Spinal cord (tissue), 10 donors: ENCODE results near the gene EVA1A. TPM values are rescaled to one million over a fixed set of nuclear protein-coding genes. Genes with fewer than 3 reads are reported as not detected.

Source experiments
- DNase-seq, 6 donors: peaks; one replicate each; pipeline versions ENCODE4 v3.0.0 to v3.0.0-alpha.2; 2013 to 2015; ENCODE audit warnings: low spot score in 6 of 6, low read depth in 4 of 6
- H3K27ac ChIP-seq: one replicate; pipeline ENCODE4 v1.5.1; 2013; ENCODE audit warnings: low read depth, low read length, control low read depth
- H3K27me3 ChIP-seq: one replicate; pipeline ENCODE4 v1.6.1; 2013; ENCODE audit warnings: low read length; ENCODE audit not compliant: control insufficient read depth, insufficient read depth
- H3K36me3 ChIP-seq: one replicate; pipeline ENCODE4 v1.6.1; 2013; ENCODE audit warnings: low read length; ENCODE audit not compliant: control insufficient read depth, insufficient read depth
- H3K4me1 ChIP-seq: one replicate; pipeline ENCODE4 v1.6.1; 2013; ENCODE audit warnings: low read length; ENCODE audit not compliant: control insufficient read depth, insufficient read depth
- H3K4me3 ChIP-seq: one replicate; pipeline ENCODE4 v1.5.1; 2013; ENCODE audit warnings: low read depth, low read length, control low read depth
- H3K9me3 ChIP-seq: one replicate; pipeline ENCODE4 v1.6.1; 2013; ENCODE audit warnings: low read length; ENCODE audit not compliant: control insufficient read depth, insufficient read depth
- WGBS: methylation state at CpG from one replicate; pipeline ENCODE4 v1.1.5; 2013; ENCODE audit warnings: missing lambda C conversion rate; ENCODE audit not compliant: insufficient coverage; 5-methylcytosine and 5-hydroxymethylcytosine counted together
- polyA plus RNA-seq, 2 donors: library from polyadenylated mRNA; unstranded; fragments of 120-200 nt; gene quantifications; one replicate each; pipeline ENCODE4 v1.2.1, GENCODE V29; 2013; ENCODE audit not compliant: insufficient read length in 2 of 2
- total RNA-seq, 2 donors: library from RNA; depleted of rRNA in 1 of 2; stranded (reverse); fragments of 120-200 nt in 1 of 2; fragments of >200 nt in 1 of 2; gene quantifications; one replicate each; pipeline versions ENCODE4 v1.2.3 to v1.2.4, GENCODE V29; 2013 to 2014
- donor health status: healthy.

Gene EVA1A
- total and polyA plus RNA-seq, 4 donors, result 1.0 to 3.4 (median 1.7) TPM

DNA sequence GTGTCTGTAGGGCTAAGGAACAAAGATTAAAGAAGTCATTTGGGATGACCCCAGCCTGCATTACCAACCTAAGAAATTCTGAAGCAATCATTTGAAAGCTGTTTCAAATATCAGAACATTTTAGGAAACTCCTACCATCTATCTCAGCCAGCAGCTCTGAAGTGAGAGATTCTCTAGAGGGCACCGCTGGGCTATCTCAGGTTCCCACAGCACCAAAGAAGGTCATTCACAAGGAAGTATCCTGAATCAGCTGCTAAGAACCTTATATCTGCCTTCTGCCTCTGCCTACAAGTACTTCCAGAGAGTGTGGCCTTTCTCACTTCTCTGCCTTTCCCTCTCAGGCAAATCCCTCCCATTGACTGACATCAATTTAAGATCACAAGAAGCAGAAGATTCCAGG lies 13.4 kb upstream of the EVA1A start:
- Histone ChIP-seq H3K4me1 (peaks cover 9% of the 10 kb centered on the region), H3K27me3 (no peaks in the 10 kb centered on the region), H3K27ac (no peak overlapping the region), H3K9me3 (no peaks in the 10 kb centered on the region), H3K4me3 (no peak overlapping the region), H3K36me3 (no peaks in the 10 kb centered on the region)
- no peak for DNase-seq
- 100% methylated on average over 1 of the region's 1 CpG for WGBS

- peaks cover 9% of the 10 kb centered on the region for H3K4me1 ChIP-seq
- WGBS, result 100% methylated on average over 1 of the region's 1 CpG
- H3K4me3 ChIP-seq, result no peak overlapping the region
- no peaks in the 10 kb centered on the region for H3K27me3 ChIP-seq
- no peak overlapping the region for H3K27ac ChIP-seq
- DNase-seq, result no peak
- H3K9me3 ChIP-seq, result no peaks in the 10 kb centered on the region
- no peaks in the 10 kb centered on the region for H3K36me3 ChIP-seq
Observed at GRCh38 chr2:75573145-75573878, 12.6 kb upstream of the EVA1A start.

DNA sequence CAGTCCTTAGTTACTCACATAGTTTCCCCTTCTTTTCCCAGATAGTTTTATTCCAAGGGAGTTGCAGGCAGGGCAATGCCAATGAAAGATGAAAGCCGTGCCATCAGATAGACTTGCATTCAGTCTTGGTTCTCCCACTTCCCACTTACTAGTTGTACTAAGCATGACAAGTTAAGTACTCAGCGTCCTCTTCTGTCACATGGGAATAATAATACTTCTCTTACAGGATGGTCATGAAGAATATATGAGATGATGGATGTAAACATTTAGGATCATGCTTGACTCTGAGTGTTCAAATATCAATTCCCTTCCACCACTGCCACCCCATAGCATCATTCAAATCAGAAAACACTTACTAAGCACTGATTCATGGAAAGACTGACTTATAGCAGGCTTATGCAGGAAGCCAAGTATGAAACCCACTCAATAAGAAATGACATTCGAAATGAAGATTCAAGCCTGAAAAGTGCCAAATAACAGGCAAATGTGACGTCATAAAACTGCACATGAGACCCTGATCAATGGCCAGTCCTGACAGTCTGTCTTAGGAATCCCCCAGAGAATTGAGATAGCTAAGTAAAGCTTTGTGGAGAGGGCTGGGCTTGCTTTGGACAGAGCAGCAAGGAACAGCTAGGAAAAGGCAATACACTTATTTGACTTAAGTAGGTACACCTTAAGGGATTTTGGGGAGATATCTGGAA lies 11.1 kb upstream of the EVA1A start:
- 89% methylated on average over 2 of the region's 4 CpGs for WGBS
- Histone ChIP-seq H3K9me3 (no peaks in the 10 kb centered on the region), H3K4me1 (peaks cover 9% of the 10 kb centered on the region), H3K27ac (peak overlapping the region; percentile 59), H3K4me3 (no peak overlapping the region), H3K36me3 (no peaks in the 10 kb centered on the region), H3K27me3 (no peaks in the 10 kb centered on the region)
- DNase-seq, result no peak

GRCh38 chr2:75570948-75571729 lies 10.4 kb upstream of the EVA1A start:
- peak in 2 of 6 donors; percentile 25 to 57 for DNase-seq
- WGBS, result 42% methylated on average over 6 of the region's 7 CpGs
- peak overlapping the region; percentile 59 for H3K27ac ChIP-seq

DNA sequence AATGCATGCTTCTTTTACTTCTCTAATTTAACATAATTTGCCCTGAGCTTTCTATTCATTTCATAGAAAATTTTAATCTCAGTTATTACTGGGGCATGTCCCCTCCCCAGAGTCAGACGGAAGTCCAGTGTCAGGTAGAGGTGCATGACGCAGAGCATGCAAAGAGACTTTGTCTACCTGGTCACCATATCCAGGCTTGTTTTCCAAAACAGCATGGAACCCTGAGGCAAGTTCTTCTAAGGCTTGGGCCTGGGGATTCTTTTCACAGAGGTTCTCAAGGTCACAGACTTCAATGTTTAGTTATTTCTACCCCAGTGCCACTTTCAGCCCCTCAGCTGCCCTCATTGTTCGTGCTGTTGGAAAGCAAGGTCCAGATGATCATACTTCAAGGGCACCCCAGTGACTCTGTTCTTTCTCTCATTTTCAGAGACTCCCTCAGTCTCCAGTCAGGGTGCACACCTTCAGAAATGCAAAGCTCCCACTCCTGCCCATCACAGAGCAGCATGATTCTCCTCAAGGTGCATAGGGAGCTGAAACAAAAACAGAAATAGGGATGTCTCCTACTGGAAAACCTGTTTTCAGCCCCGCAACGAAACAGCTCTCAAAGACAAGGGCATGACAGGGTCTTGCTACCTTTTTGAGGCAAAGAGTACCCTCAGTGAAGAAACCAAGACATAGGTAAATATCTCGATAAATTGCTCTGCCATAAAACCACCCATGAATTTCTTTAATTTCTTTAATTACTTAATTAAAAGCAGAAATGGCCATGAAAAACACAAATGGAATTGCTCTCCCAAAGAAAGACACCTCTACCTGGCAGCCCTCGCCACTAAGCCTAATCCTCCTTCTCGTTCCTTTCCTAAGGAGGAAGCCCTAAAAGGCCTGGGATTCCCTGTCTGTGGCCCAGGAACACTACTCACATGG lies 9.5 kb upstream of the EVA1A start:
- Histone ChIP-seq H3K9me3 (no peaks in the 10 kb centered on the region), H3K4me3 (no peak overlapping the region), H3K27ac (peak overlapping the region; percentile 59), H3K27me3 (no peaks in the 10 kb centered on the region), H3K36me3 (no peaks in the 10 kb centered on the region), H3K4me1 (peaks cover 9% of the 10 kb centered on the region)
- DNase-seq, result no peak
- WGBS, result 91% methylated on average over 6 of the region's 8 CpGs

More at GRCh38 chr2:75570948-75571729, 10.4 kb upstream of the EVA1A start:
- H3K4me3 ChIP-seq, result no peak overlapping the region
- peaks cover 9% of the 10 kb centered on the region for H3K4me1 ChIP-seq
- no peaks in the 10 kb centered on the region for H3K36me3 ChIP-seq
- H3K9me3 ChIP-seq, result no peaks in the 10 kb centered on the region
- no peaks in the 10 kb centered on the region for H3K27me3 ChIP-seq

DNA sequence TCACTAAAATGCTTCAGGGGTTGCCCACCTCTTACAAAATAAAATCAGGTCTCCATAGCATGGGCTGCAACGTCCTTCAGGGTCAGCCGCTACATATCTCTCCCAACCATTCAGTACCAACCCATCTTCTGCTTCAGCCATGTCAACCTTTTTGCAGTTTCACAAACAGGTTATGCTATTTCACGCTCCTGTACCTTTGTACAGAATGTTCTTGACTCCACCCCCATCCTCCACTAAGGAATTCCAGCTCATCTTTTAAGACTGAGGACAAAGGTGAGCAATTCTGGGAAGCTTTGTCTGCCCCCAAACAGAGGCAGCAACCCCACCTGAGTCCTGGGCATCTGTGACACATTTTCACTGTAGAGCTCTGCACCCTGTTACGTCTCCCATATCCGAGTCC lies 8.8 kb upstream of the EVA1A start:
- Histone ChIP-seq H3K36me3 (no peaks in the 10 kb centered on the region), H3K9me3 (no peaks in the 10 kb centered on the region), H3K4me1 (peaks cover 9% of the 10 kb centered on the region), H3K27ac (no peak overlapping the region), H3K27me3 (no peaks in the 10 kb centered on the region), H3K4me3 (no peak overlapping the region)
- 90% methylated on average over 5 of the region's 5 CpGs for WGBS
- no peak for DNase-seq

GRCh38 chr2:75568174-75568573 lies 7.4 kb upstream of the EVA1A start:
- no peaks in the 10 kb centered on the region for H3K27me3 ChIP-seq
- H3K36me3 ChIP-seq, result no peaks in the 10 kb centered on the region
- H3K27ac ChIP-seq, result no peak overlapping the region
- DNase-seq, result no peak
- WGBS, result no CpG with 5 or more reads among the region's 1 CpG
- H3K4me3 ChIP-seq, result no peak overlapping the region
- peaks cover 9% of the 10 kb centered on the region for H3K4me1 ChIP-seq
- H3K9me3 ChIP-seq, result no peaks in the 10 kb centered on the region

DNA sequence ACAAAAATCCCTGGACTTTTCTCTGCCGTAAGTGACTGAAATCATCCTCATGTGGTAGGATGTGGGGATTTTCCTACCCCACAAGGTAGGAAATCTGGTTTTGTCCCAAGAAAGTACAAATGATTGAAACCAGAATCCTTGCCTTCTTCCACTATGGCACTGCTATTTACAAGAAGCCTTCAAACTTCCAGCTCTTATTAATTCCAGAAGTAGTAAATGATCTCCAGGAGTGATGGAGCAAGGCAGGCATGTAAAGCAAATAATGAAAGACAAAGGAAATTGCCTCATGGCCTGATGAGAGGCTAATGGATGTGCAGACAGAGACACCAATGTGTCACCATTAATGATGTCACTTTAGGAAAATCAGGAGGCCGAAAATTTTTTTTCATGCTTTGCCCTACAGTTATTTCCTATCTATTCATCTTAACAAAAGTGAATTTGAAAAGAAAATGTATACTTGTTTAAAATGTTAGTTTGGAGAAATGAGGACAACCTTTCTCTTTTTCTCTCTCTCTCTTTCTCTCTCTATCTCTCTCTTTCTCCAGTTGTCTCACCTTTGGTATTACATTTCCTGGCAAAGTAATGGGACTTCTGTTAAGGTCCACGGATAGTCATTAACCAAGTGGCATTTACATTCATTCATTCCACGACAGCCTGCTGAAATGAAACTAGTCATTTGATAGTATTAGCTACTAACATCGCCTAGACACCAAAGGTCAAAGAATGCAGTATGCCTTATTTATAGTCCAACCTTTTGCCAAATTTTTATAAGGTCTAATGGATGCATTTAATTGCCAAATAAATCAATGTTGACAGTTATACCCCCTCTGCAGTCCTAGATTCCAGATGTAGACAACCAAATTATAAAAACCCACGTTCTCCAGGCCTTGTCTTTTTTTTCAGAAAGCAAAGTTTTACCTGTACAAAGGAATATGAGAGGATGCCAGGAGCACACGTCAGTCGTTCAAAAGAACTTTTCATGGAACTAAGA lies 5.0 kb upstream of the EVA1A start:
- peaks cover 6% of the 10 kb centered on the region for H3K4me1 ChIP-seq
- no peaks in the 10 kb centered on the region for H3K9me3 ChIP-seq
- DNase-seq, result peak in 1 of 6 donors; percentile 21
- no peaks in the 10 kb centered on the region for H3K36me3 ChIP-seq
- no peak overlapping the region for H3K27ac ChIP-seq
- H3K4me3 ChIP-seq, result no peak overlapping the region
- H3K27me3 ChIP-seq, result peaks cover 12% of the 10 kb centered on the region
- WGBS, result no CpG with 5 or more reads among the region's 8 CpGs
